HG03066 (cell line): ENCODE measurements around the gene MICU1.
"Not testable (repeated sequence)": the region's sequence is repeated elsewhere in the genome, so short reads cannot be mapped to it uniquely, and the experiment has no call there.

ENCODE experiments used
- ATAC-seq: cut with Tn5 transposase; IDR thresholded peaks from one replicate; pipeline ENCODE4 v1.9.1; 2021; ENCODE audit warnings: low read depth; ENCODE audit not compliant: unreplicated experiment

Gene MICU1

DNA sequence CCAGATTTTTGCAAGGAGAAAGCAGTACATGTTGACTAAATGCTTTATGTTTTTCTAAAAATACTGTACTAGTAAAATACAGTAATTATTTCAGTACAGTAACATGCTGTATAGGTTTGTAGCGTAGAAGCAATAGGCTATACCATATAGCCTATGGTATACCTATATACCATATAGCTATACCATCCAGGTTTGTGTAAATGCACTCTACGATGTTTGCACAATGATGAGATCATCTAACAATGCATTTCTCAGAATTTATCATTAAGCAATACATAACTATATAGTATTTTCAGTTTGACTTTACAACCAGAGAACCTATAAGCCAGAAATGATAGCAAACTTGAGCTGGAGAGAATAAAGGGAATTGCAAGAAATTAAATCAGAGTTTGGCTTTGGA, 161.4 kb downstream of the MICU1 start:
- no peak for ATAC-seq

DNA sequence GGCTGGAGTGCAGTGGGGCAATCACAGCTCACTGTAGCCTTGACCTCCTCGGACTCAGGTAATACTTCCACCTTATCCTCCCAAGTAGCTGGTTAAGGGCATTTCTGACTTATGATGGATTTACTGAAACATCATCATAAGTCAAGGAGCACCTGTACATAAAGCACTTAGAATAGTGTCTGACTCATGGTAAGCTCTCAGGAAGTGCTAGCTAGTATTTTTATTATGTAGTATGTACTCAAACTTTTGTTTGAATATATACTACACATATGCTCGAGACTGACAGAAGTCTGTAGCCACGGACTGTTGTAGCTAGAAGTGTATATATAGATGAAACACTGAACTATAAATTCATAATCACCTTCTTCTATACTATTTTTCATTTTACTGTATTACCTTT, 163.6 kb downstream of the MICU1 start:
- no peak for ATAC-seq

DNA sequence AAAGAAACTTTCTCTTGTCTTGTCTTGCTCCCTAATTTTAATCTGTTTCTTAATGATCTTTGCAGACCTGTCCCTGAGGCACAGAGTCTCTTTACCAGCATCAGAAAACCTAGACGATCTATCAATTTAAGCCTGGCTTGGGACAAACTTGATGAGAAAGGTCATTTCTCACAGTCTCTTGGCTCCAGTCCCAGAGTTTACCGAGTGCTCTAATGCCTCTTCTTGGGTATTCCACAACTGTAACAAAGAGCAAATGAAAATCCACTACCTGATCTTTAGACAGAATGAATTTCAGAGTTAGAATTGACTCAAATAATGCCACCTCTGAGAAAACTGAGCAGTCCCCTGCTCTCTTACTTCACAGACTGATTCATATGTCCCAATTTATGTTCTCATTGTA, 164.8 kb downstream of the MICU1 start:
- ATAC-seq: no peak

DNA sequence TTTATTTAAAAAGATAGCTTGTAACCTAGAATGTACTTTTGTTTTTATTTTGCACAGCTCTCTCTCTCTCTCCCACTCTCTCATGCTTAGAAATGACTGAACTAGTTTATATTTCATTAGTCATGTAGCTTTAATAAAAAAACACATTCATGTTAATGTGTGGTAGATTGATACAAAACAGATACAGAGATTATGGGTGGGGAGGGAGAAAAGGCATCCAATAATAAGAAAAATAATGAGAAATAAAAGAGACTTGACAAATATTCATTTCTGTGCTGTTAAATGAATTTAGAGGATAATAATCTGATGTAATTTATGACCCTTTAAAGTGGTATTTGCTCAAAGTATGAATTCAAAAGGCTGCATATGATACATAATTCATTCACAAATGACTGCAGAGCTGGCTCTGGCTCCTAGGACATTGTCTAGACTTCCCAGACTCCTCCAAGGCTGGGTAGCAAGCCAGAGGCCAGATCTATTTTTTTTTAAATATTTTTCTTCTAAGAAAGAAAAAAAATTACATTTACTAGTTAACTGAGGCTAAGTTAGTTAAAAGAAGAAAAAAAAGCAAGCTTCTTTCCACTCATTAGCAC, 165.5 kb downstream of the MICU1 start:
- no peak for ATAC-seq

DNA sequence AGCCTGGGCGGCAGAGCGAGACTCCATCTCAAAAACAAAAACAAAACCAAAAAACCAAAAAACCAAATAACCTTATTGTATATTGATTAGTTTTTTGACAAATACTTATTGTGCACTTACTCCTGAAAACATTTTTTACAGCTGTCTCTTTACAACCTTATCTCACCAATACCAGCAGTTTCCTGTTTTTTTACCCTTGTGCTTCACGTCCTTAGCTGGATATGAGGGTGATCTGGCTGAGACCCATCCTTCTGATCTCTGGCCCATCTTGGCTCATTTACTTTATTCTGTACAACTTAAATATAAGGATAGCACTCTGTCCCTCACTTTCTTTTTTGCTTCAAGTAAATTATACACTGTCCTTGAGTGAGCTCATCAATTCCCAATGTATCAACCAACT, 166.6 kb downstream of the MICU1 start:
- ATAC-seq: no peak

DNA sequence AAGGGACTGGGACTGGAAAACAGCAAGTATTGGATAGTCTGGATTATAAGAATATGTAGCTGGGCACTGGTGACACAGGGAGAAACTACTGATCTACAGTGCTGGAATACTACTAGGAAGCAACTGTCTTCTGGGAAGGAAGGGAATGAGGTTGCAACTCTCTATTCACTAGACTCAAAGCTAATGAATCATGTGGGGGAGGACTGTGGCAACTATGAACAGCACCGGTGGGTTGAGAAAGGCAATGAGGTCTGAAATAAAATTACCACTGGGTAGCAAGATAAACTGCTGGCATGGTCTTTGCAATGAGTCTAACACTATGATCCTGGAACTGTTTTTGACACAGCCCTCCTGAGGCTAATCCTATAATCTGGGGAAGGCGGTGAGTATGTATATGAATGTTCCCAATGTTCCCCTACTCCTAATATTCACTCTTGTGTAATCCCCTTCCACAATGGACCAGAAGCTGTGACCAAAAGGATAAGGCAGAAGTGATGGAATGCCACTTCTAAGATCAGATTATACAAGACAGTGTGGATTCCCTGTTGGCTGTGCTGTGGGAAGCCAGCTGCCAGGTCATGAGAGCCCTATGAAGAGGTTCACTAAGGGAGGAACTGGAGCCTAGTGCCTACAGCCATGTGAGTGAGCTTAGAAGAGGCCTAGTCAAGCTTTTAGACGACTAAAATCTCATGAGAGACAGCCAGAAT, 169.8 kb downstream of the MICU1 start:
- no peak for ATAC-seq

DNA sequence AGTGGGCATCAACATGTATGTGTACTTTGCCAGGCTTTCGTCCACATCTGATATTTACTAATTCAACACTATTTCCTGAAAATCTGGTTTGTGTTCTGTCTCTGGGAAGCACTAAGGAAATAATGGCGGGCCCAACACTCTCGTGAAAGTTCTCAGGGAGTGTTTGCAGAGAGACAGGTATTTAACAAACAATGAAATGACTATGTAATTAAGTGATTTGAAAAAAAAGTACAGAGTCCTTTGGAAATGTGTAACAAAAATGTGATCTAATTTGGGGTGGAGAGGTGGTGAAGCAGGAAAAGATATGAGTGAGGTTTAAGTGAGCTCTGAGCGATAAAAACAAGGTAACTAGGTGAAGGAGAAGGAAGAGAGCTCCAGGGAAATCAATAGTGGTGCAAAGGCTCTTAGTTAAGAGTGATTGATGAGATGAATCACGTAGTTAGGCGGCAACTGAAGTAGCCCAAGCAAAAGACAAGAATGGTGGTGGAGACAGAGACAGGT, 175.9 kb downstream of the MICU1 start:
- ATAC-seq: no peak

DNA sequence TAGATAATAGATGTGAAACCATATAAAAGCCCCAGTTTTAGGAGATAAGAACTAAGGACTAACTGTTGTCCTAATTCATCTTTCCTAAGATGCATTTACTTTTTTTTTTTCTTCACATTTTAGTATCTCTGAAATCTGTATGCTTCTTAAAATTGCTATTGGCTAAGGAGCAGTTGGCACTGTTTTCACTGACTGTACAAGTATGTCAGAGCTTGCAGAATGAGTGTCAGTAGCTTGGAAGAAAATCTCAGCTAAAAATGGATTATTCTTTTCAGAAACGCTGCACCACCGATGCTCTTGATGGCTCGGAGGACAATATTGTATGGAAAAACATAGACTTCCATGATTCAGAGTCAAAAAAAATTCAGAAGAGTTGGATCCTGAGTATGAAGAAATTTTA, 180.0 kb downstream of the MICU1 start:
- no peak for ATAC-seq

DNA sequence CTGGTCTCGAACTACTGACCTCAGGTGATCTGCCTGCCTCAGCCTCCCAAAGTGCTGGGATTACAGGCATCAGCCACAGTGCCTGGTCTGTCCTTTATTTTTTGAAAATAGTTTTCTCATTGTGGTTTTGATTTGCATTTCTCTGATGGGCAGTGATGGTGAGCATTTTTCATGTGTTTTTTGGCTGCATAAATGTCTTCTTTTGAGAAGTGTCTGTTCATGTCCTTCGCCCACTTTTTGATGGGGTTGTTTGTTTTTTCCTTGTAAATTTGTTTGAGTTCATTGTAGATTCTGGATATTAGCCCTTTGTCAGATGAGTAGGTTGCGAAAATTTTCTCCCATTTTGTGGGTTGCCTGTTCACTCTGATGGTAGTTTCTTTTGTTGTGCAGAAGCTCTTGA, 182.9 kb downstream of the MICU1 start:
- not testable (repeated sequence) for ATAC-seq

DNA sequence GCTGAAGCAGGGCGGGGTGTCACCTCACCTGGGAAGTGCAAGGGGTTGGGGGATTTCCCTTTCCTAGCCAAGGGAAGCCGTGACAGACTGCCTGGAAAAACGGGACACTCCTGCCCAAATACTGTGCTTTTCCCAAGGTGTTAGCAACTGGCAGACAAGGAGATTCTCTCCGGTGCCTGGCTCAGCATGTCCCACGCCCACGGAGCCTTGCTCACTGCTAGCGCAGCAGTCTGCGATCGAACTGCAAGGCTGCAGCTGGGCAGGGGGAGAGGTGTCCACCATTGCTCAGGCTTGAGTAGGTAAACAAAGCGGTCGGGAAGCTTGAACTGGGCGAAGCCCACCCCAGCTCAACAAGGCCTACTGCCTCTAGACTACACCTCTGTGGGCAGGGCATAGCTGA, 190.3 kb downstream of the MICU1 start:
- no peak for ATAC-seq

DNA sequence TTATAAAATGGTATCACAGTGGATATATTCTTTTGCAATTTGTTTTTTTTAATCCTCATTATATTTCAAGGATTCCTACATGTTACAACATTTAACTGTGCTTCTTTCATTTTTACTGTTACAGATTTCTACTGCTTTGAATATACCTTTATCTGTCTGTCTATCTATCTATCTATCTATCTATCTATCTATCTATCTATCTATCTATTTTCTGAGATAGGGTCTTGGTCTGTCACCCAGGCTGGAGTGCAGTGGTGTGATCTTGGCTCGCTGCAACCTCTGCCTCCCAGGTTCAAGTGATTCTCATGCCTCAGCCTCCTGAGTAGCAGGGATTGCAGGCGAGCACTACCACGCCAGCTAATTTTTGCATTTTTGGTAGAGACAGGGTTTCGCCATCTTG, 194.9 kb downstream of the MICU1 start:
- ATAC-seq: not testable (repeated sequence)

DNA sequence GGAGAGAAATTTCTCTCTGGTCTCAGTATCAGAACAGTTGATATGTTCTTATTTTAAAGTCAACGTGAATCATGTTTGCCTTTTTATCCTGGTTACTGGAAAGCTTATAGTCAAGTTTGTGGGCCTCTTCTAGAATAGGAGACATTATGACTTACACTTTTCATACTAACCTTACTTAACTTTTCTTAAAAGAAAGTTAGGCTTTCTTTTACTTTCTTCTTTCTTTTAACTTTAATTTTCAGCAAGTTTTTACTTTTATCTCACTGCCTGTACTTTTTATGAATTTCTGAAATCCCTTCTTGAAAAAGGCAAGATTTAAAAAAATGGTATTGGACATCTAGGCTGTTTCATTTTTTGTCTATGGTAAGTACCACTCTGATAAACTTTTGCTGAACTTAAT, 195.9 kb downstream of the MICU1 start:
- ATAC-seq: no peak

DNA sequence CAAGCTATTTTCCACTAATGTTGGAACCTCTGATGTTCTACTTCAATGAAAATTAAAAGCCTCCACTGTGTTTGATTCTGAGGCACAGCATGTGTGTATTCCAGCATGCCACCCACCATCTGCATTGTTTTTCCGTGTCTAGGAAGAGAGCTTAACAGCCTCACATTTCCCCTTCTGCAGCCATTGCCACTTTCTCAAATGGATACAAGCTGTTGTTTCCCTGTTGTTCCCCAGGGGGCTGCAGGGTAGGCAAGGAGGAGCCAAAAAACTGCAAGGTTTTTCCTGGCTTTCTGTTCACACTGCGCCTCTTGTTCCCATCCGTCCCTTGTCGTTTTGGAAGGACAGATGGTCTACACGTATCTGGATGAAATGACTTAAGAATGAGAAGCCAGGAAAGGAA, 198.9 kb downstream of the MICU1 start:
- ATAC-seq: no peak

DNA sequence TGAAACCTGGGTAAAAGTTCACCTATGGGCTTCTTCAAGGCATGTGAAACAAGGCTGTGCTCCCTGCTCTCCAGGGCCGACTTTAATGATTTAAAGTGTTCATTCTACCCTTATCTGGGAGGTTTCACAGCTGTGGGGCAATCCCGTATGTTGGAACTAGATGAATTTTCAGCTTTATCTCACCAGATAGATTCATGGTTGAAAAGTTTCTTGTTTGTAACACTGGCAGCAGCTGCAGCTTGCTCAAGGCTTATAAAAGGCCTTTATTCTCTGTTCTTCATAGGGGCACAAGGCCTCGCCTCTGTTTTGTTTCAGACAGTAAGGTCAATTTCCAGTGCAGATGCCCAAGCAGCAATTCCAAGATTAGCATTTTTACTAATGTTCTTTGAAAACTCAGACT, 200.7 kb downstream of the MICU1 start:
- ATAC-seq: no peak

DNA sequence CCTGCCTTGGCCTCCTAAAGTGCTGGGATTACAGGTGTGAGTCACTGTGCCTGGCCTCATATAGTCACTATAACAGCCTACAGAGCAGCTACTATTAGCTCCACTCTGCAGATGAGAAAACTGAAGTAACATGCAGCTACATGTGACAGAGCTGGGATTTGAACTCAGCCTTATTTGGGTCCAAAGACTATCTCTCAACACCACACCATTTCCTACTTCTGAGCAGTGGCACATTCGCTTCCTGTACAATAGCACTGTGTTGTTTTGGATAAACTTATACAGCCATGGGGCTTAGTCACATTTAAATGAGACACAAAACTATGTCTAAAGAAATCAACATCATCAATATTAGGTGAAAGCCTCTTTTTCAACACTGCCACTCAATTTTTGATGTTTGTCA, 201.3 kb downstream of the MICU1 start:
- ATAC-seq: no peak

DNA sequence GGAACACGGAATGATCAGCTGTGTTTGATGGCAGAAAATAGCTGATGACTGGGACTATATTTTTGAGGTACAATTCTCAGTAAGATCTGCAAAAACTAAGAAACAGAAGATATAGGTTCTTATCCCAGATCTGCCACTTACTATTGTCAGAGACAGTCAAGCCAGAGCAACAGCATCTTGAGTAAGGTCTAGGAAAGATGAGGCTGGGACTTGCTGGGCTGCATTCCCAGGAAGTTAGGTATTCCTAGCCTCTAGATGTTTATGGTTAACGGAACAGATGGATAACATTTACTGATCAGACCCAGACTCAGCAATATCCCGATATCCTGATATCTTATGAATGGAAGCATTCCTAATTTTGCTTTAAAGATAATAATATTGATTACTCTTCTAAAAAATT, 202.5 kb downstream of the MICU1 start:
- no peak for ATAC-seq

DNA sequence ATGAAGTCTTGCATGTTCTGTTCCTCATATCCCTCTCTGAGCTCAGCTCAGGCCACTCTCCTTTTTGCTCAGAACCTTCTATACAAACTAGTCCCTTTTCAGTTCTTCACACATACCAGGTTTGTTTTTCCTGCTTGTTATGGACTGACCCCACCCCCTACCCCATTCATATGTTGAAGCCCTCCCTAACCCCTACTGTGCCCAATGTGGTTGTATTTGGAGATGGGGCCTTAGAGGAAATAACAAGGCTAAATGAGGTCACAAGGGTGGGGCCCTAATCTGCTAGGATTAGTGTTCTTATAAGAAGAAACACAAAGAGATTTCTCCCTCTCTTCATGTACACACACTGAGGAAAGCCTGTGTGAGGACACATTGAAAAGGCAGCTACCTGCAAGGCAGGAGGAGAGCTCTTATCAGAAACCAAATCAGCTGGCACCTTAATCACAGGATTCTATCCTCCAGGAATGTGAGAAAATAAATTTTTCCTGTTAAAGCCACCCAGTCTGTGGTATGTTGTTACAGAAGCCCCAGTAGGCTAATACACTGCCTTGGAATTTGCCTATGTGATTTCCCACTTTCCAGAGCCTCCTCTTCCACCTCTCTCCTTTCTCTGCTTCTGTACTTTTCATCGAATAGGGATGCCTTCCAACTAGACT, 203.9 kb downstream of the MICU1 start:
- ATAC-seq: no peak

DNA sequence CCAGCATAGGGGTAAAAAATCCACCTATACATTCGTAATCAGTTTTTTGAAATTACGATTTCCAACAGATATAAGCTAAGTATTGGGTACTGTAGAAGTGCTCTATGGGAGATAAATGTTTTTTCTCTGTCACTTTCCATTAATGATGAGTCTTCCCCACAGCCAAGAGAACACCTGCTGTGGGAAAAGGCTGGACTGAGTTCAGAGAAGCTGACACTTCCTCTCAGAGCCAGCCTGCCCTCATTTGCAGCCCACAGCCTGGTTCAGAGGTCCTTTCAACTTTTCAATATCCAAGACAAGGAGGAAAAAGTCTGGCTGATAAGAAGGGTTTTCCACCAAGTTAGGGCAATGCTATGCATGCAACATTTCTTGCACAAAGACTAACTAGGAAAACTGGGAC, 206.6 kb downstream of the MICU1 start:
- ATAC-seq: no peak

DNA sequence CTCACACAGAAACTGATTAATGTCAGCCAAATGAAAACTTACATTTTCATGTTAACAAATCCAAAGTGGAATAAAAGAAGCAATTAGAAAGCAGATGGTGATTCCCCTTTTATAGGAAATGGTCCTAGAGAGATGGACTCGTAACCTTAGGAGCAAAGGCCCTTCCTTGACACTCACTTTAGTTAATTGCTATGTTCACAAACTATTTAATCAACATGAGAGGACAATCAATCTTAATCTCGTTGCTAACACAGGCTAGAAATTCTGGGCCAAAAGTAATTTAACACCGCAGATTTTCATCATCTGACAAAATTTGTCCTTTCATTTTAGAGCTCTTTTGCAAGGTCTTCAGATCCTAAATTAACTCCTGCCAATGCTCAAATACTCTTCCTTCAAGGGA, 207.2 kb downstream of the MICU1 start:
- no peak for ATAC-seq

DNA sequence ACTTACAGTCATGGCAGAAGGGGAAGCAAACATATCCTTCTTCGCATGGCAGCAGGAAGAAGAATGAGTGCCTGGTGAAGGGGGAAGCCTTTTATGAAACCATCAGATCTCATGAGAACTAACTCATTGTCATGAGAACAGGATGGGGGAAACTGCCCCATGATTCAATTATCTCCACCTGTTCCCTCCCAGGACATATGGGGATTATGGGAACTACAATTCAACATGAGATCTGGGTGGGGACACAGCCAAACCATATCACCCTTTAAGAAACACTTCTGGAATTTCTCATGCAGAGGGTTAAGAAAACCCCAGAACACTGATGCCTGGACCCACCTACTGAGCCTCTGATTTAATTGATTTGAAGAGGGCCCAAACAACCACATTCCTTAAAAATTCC, 207.9 kb downstream of the MICU1 start:
- ATAC-seq: no peak

DNA sequence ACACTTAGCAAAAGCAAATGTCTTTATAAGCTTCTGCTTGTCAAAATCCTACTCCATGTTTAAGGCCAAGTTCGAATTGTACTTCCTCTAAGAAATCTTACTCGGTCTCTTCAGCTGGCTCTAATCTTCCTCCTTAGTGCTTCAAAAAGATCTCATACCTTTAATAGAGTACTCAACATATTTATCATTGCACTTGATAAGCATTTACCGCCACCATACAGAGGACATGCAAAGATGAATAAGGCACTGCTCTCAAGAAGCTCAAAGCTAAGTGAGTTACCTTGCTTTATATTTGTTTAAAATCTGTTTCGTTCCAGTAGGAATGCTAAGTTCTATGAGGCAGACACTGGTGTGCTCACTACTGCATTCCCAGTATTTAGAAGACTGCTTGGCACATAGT, 209.2 kb downstream of the MICU1 start:
- ATAC-seq: no peak

DNA sequence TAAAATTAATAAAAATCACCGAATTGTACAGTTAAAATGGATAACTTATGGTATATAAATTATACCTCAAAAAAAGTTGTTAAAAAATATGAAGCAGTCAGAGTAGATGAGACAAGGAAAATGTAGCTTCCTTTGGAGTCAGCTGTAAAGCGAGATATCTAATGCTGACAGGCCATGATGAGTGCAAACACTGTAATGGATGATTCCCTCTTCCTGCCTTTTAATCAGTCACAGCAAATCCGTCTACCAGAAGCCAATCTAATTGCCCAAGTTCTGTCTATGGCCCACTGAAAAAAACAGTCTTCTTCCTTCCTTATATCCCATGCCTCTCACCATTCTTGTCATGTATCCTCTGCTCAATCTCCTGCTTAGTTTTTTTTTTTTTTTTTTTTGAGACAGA, 211.2 kb downstream of the MICU1 start:
- no peak for ATAC-seq
